ENCODE data around the gene SLC25A5.

GRCh38 chrX:119507206-119507605 lies 39.0 kb downstream of the SLC25A5 start:
- TF ChIP-seq POLR2A (IDR thresholded peaks at IDR 0.05): no peak
- TF ChIP-seq, protein P1, sequence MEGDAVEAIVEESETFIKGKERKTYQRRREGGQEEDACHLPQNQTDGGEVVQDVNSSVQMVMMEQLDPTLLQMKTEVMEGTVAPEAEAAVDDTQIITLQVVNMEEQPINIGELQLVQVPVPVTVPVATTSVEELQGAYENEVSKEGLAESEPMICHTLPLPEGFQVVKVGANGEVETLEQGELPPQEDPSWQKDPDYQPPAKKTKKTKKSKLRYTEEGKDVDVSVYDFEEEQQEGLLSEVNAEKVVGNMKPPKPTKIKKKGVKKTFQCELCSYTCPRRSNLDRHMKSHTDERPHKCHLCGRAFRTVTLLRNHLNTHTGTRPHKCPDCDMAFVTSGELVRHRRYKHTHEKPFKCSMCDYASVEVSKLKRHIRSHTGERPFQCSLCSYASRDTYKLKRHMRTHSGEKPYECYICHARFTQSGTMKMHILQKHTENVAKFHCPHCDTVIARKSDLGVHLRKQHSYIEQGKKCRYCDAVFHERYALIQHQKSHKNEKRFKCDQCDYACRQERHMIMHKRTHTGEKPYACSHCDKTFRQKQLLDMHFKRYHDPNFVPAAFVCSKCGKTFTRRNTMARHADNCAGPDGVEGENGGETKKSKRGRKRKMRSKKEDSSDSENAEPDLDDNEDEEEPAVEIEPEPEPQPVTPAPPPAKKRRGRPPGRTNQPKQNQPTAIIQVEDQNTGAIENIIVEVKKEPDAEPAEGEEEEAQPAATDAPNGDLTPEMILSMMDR (IDR thresholded peaks at IDR 0.05): no peak

All from heart left ventricle (tissue), 13 donors.